ENCODE results near the gene KIFBP. TPM values are rescaled to one million over a fixed set of nuclear protein-coding genes. Genes with fewer than 3 reads are reported as not detected.
A peak's percentile ranks its signal among the peaks of the same experiment; 100 is the strongest.
"Not testable (repeated sequence)": the region's sequence is repeated elsewhere in the genome, so short reads cannot be mapped to it uniquely, and the experiment has no call there.

The KIFBP gene
- polyA plus RNA-seq = 10 to 100 TPM in 2 of 3 donors, 1 to 10 TPM in 1; 7.0 to 22.3 (median 17.9) TPM

- 0% methylated on average over 62 of the region's 62 CpGs for WGBS, 3 donors
- no peak within 1 kb of the TSS for H3K27ac ChIP-seq (ENCODE audit: low read depth, low read length)
These were observed at the start of gene KIFBP for GRCh38 chr10:68988530-68989316. Gene KIFBP (plus strand): TSS chr10:68988803. CDS start chr10:68988833, 30 bp downstream.

GRCh38 chr10:68938884-68939283 is 49.7 kb upstream of the KIFBP start:
- H3K27ac ChIP-seq (ENCODE audit: low read depth, low read length) = no peak overlapping the region
- WGBS, 3 donors = 86 to 96% (median 94%) methylated on average over 2 of the region's 2 CpGs

- H3K27ac ChIP-seq (ENCODE audit: low read depth, low read length) = not testable (repeated sequence)
These were observed 47.7 kb upstream of the KIFBP start for GRCh38 chr10:68940917-68941316.

- H3K27ac ChIP-seq (ENCODE audit: low read depth, low read length) = no peak overlapping the region
- 92 to 95% (median 93%) methylated on average over 3 of the region's 3 CpGs for WGBS, 3 donors
These were observed 38.0 kb upstream of the KIFBP start for GRCh38 chr10:68950598-68950997.

DNA sequence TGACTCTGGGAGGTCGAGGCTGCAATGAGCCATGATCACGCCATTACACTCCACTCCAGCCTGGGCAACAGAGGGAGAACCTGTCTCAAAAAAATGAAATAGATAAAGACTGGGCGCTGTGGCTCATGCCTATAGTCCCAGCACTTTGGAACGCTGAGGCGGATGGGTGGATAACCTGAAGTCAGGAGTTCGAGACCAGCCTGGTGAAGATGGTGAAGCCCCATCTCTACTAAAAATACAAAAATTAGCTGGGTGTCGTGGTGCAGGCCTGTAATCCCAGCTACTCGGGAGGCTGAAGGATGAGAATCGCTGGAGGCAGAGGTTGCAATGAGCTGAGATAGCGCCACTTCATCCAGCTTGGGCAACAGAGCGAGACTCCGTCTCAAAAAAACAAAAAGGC is 33.7 kb upstream of the KIFBP start:
- 89 to 91% (median 90%) methylated on average over 12 of the region's 12 CpGs for WGBS, 3 donors
- H3K27ac ChIP-seq (ENCODE audit: low read depth, low read length) = no peak overlapping the region

DNA sequence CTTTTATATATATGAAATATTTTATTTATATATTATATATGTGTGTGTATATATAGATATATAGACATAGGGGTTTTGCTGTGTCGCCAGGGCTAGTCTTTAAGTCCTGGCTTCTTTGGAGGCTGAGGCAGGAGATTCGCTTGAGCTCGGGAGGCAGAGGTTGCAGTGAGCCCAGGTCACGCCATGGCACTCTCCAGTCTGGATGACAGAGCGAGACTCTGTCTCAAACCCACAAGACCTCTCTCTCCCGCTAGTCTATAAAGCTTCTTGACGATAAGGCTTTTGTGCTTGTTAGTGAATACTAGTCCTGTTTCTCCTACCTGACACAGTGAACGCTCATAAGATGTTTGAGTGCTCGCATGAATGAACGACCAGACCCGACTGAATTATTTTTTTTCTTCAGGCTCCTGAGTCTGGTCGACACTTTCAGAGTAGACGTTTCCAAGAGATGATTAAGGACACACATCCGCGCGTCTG is 33.2 kb upstream of the KIFBP start:
- H3K27ac ChIP-seq (ENCODE audit: low read depth, low read length) = peak overlapping the region; percentile 99
- 3 to 4% (median 3%) methylated on average over 16 of the region's 16 CpGs for WGBS, 3 donors

GRCh38 chr10:68955832-68956532 is 32.6 kb upstream of the KIFBP start, which contains the start of gene DDX21:
Gene DDX21 (plus strand): TSS chr10:68956170. CDS start chr10:68956226, 56 bp downstream.
- peak within 1 kb of the TSS; percentile 99 for H3K27ac ChIP-seq (ENCODE audit: low read depth, low read length)
- 0 to 1% (median 1%) methylated on average over 53 of the region's 53 CpGs for WGBS, 3 donors

DNA sequence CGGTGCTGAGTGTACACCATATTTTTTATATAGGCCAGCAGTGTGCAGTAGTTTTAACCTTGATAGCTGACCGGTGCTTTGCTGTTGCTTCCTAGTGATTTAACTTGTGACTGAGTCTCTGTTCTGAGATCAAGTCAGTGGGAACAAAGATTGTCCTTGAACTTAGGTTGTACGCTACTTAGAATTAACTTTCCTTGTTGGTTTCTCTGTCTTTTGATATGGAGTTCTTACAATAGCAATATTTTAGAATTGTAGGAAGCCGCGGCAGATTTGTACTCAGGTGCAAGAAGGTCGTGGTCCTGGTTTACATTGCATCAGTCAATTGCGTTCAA is 31.4 kb upstream of the KIFBP start:
- H3K27ac ChIP-seq (ENCODE audit: low read depth, low read length) = no peak overlapping the region
- 38 to 46% (median 44%) methylated on average over 7 of the region's 7 CpGs for WGBS, 3 donors

DNA sequence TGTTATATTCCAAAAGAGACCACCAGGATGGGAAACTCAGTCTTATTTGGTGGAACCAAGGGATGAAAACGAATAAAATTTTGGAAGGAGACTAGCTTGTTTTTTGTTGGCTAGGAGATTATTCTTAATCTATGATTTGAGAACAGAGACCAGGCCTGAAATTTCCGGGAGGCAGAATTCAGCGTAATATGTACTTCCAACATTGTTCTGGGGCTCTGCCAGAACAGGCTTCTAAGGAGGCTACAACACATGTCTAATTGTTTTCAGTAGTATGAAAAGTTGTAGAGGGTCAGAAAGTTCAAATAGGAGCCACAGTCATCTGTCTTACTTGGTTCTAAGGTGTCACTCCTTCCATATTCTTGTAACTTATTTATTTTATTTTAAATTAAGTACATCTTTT is 30.9 kb upstream of the KIFBP start:
- WGBS, 3 donors = 42 to 68% (median 59%) methylated on average over 3 of the region's 3 CpGs
- H3K27ac ChIP-seq (ENCODE audit: low read depth, low read length) = no peak overlapping the region

DNA sequence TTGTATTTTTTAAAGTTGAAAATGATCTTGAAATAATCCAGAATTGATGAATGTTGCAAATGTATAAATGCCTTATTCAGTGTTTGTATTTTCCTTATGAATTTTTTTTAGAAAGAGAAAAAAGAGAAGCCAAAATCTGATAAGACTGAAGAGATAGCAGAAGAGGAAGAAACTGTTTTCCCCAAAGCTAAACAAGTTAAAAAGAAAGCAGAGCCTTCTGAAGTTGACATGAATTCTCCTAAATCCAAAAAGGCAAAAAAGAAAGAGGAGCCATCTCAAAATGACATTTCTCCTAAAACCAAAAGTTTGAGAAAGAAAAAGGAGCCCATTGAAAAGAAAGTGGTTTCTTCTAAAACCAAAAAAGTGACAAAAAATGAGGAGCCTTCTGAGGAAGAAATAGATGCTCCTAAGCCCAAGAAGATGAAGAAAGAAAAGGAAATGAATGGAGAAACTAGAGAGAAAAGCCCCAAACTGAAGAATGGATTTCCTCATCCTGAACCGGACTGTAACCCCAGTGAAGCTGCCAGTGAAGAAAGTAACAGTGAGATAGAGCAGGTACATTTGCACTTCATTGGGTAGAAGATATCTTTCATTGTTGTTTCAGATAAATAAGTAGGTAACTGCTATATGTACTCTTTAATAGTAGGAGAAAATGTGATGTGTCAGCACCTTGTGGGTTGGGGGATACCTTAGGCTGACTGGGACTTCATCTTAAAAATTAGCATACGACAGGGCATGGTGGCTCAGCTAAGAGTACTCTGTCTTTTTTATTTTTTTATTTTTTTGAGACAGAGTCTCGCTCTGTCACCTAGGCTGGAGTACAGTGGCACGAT is 28.7 kb upstream of the KIFBP start:
- 75 to 89% (median 85%) methylated on average over 4 of the region's 4 CpGs for WGBS, 3 donors
- no peak overlapping the region for H3K27ac ChIP-seq (ENCODE audit: low read depth, low read length)

DNA sequence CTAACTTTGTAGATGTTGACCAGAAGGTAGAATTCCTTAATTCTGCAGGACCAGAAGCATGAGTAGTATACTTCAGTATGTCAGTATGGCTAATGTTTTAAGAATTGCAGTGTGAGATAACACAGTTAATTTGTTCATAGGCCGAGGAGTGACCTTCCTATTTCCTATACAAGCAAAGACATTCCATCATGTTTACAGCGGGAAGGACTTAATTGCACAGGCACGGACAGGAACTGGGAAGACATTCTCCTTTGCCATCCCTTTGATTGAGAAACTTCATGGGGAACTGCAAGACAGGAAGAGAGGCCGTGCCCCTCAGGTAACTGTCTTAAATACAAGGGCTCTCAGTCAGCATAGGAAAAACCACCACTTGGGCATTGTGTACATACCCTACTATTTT is 25.5 kb upstream of the KIFBP start:
- no peak overlapping the region for H3K27ac ChIP-seq (ENCODE audit: low read depth, low read length)
- 63 to 77% (median 71%) methylated on average over 4 of the region's 4 CpGs for WGBS, 3 donors

DNA sequence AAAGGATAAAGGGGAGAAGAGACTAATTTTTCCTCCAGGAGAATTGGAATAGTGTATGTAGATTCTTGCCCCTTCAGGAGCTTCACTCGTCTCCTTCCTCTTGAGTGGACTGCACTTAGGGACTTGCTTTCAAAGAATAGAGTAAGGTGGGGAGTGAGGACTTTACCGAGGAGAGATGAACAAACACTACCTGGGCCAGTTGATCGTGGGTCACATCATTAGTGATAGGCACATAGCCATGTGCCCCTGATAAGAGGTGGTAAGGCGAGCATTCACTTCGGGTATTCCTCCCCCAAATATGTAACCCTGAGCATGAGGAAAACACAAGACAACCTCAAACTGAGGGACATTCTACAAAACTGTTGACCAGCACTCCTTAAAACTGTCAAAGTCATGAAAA is 14.6 kb upstream of the KIFBP start:
- WGBS, 3 donors = 62 to 93% (median 86%) methylated on average over 5 of the region's 5 CpGs
- no peak overlapping the region for H3K27ac ChIP-seq (ENCODE audit: low read depth, low read length)

GRCh38 chr10:68975936-68976473 is 12.6 kb upstream of the KIFBP start:
- WGBS, 3 donors = 96 to 99% (median 98%) methylated on average over 4 to 5 of the region's 5 CpGs
- not testable (repeated sequence) for H3K27ac ChIP-seq (ENCODE audit: low read depth, low read length)

- 79 to 92% (median 89%) methylated on average over 6 of the region's 6 CpGs for WGBS, 3 donors
- not testable (repeated sequence) for H3K27ac ChIP-seq (ENCODE audit: low read depth, low read length)
These were observed 8.9 kb upstream of the KIFBP start for GRCh38 chr10:68979738-68980137.

- no peak overlapping the region for H3K27ac ChIP-seq (ENCODE audit: low read depth, low read length)
- 91 to 94% (median 91%) methylated on average over 1 of the region's 1 CpG for WGBS, 3 donors
These were observed 7.5 kb upstream of the KIFBP start for GRCh38 chr10:68981074-68981473.

DNA sequence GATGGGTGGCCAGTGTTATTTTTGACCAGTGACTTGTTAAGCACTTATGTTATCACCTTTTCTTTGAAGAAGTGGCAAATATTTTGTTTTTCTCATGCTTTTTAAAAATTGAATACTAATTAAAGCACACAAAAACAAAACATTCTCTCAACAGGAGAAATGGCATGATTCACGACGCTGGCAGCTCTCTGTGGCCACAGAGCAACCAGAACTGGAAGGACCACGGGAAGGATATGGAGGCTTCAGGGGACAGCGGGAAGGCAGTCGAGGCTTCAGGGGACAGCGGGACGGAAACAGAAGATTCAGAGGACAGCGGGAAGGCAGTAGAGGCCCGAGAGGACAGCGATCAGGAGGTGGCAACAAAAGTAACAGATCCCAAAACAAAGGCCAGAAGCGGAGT is 6.2 kb upstream of the KIFBP start:
- WGBS, 3 donors = 94 to 97% (median 95%) methylated on average over 11 of the region's 11 CpGs
- H3K27ac ChIP-seq (ENCODE audit: low read depth, low read length) = no peak overlapping the region

DNA sequence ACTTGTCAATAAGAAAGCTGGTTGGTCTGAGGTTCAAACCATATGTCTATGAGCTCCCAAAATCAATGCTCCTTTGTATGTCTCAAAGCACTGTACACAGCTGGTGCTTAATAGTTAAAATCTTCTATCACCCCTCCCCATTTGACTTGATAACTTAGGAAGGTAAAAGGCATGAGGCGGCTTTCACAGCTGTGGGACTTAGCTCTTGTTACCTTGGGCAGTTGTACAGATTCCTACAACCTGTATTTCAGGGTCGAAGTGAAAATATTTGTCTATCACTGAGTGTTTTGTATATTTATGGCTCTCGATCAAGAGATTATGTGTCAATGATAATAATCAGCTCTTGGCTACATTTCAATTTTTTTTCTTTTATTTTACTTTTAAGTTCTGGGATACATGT is 992 bp upstream of the KIFBP start:
- WGBS, 3 donors = 32 to 85% (median 85%) methylated on average over 3 of the region's 3 CpGs
- H3K27ac ChIP-seq (ENCODE audit: low read depth, low read length) = no peak overlapping the region

DNA sequence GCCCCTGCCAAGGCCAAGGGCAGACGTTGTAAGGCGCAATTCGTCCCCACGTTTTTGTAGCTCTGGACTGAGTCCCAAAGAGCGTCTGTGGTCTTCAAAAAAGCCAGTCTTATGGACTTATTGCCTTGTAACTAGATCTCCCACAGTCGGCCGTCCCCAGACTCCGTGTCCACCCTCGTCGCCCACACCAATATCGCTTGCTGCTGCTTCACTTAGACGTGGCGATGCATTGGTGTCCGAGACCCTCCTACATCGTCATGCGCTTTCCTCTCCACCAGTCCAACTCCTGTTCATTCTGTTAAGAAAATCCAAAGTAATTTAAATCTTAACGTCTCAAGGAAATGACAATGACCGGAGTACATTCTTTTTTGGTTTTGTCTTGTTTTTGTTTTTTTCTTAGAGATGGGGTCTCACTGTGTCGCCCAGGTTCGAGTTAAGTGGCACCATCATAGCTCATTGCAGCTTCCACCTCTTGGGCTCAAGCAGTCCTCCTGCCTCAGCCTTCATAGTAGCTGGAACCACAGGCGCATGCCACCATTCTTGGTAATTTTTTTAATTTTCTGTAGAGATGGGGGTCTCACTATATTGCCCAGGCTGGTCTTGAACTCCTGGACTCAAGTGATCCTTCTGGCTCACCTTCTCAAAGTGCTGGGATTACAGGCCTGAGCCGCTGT is 851 bp downstream of the KIFBP start:
- no peak overlapping the region for H3K27ac ChIP-seq (ENCODE audit: low read depth, low read length)
- 17 to 21% (median 20%) methylated on average over 22 of the region's 22 CpGs for whole genome bisulfite sequencing, 3 donors
